ENCODE data around the gene INTS6. TPM values are rescaled to one million over a fixed set of nuclear protein-coding genes. Genes with fewer than 3 reads are reported as not detected.

INTS6 gene
- total and polyA plus RNA-seq, 4 donors: 9.5 to 57.7 (median 21.1) TPM

GRCh38 chr13:51329606-51330005 lies 123.2 kb downstream of the INTS6 start:
- peaks cover 0 to 2% (median 0%) of the 10 kb centered on the region in 5 donors for H3K4me1 ChIP-seq (ENCODE audit: control insufficient read depth in 5 of 5, insufficient read depth in 5 of 5, low read length in 5 of 5)
- H3K9ac ChIP-seq (ENCODE audit: insufficient read depth in 1 of 2, low read length in 2 of 2): no peak overlapping the region
- H3K9me3 ChIP-seq (ENCODE audit: control insufficient read depth in 4 of 4, insufficient read depth in 3 of 4, low read length in 3 of 4): peaks cover 0 to 2% (median 0%) of the 10 kb centered on the region in 4 donors
- TF ChIP-seq, protein P1, sequence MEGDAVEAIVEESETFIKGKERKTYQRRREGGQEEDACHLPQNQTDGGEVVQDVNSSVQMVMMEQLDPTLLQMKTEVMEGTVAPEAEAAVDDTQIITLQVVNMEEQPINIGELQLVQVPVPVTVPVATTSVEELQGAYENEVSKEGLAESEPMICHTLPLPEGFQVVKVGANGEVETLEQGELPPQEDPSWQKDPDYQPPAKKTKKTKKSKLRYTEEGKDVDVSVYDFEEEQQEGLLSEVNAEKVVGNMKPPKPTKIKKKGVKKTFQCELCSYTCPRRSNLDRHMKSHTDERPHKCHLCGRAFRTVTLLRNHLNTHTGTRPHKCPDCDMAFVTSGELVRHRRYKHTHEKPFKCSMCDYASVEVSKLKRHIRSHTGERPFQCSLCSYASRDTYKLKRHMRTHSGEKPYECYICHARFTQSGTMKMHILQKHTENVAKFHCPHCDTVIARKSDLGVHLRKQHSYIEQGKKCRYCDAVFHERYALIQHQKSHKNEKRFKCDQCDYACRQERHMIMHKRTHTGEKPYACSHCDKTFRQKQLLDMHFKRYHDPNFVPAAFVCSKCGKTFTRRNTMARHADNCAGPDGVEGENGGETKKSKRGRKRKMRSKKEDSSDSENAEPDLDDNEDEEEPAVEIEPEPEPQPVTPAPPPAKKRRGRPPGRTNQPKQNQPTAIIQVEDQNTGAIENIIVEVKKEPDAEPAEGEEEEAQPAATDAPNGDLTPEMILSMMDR (IDR thresholded peaks at IDR 0.05; ENCODE audit: control extremely low read depth, extremely low read depth): no peak
- DNase-seq: no peak
- 93 to 95% methylated on average over 3 of the region's 3 CpGs for whole genome bisulfite sequencing, 2 donors
- ATAC-seq (ENCODE audit: insufficient read depth, low FRiP score): no peak
- H3K36me3 ChIP-seq (ENCODE audit: control insufficient read depth in 4 of 4, insufficient read depth in 4 of 4, low read length in 4 of 4): no peaks in the 10 kb centered on the region
- H3K27me3 ChIP-seq (ENCODE audit: control insufficient read depth in 3 of 3, insufficient read depth in 3 of 3, low read length in 2 of 3): no peaks in the 10 kb centered on the region
- no peak overlapping the region for H3K27ac ChIP-seq (ENCODE audit: low read depth in 1 of 2, low read length in 1 of 2)
- H3K4me3 ChIP-seq: no peak overlapping the region

DNA sequence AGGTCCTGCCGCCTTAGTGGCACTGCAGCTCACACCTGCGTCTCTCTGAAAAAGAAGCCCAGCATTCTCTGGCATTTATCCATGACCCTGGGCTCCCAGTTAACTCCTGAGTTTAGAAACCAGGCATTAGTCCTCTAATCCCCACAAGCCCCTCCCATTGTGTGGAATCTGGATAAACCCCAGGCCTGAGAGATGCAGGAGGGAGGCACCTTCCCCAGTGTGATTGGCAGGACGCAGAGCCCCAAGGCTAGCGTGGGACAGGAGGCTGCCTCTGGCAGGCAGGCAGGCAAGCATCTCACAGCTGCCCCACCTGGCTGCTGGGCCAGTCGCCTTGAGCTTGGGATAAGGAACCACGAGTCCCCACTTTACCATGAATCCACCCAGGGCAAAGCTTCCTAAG lies 124.3 kb downstream of the INTS6 start:
- DNase-seq (no peak), ATAC-seq (ENCODE audit: insufficient read depth, low FRiP score) (no peak)
- no peaks in the 10 kb centered on the region for H3K27me3 ChIP-seq (ENCODE audit: control insufficient read depth in 3 of 3, insufficient read depth in 3 of 3, low read length in 2 of 3)
- no peak overlapping the region for H3K27ac ChIP-seq (ENCODE audit: low read depth in 1 of 2, low read length in 1 of 2)
- H3K4me1 ChIP-seq (ENCODE audit: control insufficient read depth in 5 of 5, insufficient read depth in 5 of 5, low read length in 5 of 5): peaks cover 0 to 2% (median 0%) of the 10 kb centered on the region in 5 donors
- no peak overlapping the region for H3K9ac ChIP-seq (ENCODE audit: insufficient read depth in 1 of 2, low read length in 2 of 2)
- 87 to 88% methylated on average over 6 of the region's 6 CpGs for WGBS, 2 donors
- no peaks in the 10 kb centered on the region for H3K36me3 ChIP-seq (ENCODE audit: control insufficient read depth in 4 of 4, insufficient read depth in 4 of 4, low read length in 4 of 4)
- peaks cover 0 to 2% (median 0%) of the 10 kb centered on the region in 4 donors for H3K9me3 ChIP-seq (ENCODE audit: control insufficient read depth in 4 of 4, insufficient read depth in 3 of 4, low read length in 3 of 4)
- no peak overlapping the region for H3K4me3 ChIP-seq
- TF ChIP-seq, protein P1 (IDR thresholded peaks at IDR 0.05; ENCODE audit: control extremely low read depth, extremely low read depth): no peak

GRCh38 chr13:51327961-51328360 lies 124.9 kb downstream of the INTS6 start:
- Histone ChIP-seq H3K9ac (ENCODE audit: insufficient read depth in 1 of 2, low read length in 2 of 2) (no peak overlapping the region), H3K27ac (ENCODE audit: low read depth in 1 of 2, low read length in 1 of 2) (no peak overlapping the region), H3K4me3 (no peak overlapping the region), H3K4me1 (ENCODE audit: control insufficient read depth in 5 of 5, insufficient read depth in 5 of 5, low read length in 5 of 5) (peaks cover 0 to 2% (median 0%) of the 10 kb centered on the region in 5 donors), H3K27me3 (ENCODE audit: control insufficient read depth in 3 of 3, insufficient read depth in 3 of 3, low read length in 2 of 3) (no peaks in the 10 kb centered on the region), H3K9me3 (ENCODE audit: control insufficient read depth in 4 of 4, insufficient read depth in 3 of 4, low read length in 3 of 4) (peaks cover 0 to 2% (median 0%) of the 10 kb centered on the region in 4 donors), H3K36me3 (ENCODE audit: control insufficient read depth in 4 of 4, insufficient read depth in 4 of 4, low read length in 4 of 4) (no peaks in the 10 kb centered on the region)
- DNase-seq (no peak), ATAC-seq (ENCODE audit: insufficient read depth, low FRiP score) (no peak)
- 94 to 96% methylated on average over 2 of the region's 2 CpGs for WGBS, 2 donors
- TF ChIP-seq, protein P1 (IDR thresholded peaks at IDR 0.05; ENCODE audit: control extremely low read depth, extremely low read depth): no peak

GRCh38 chr13:51326777-51327176 lies 126.1 kb downstream of the INTS6 start:
- 90 to 99% methylated on average over 2 of the region's 2 CpGs for WGBS, 2 donors
- Histone ChIP-seq H3K4me1 (ENCODE audit: control insufficient read depth in 5 of 5, insufficient read depth in 5 of 5, low read length in 5 of 5) (peaks cover 0 to 2% (median 0%) of the 10 kb centered on the region in 5 donors), H3K9me3 (ENCODE audit: control insufficient read depth in 4 of 4, insufficient read depth in 3 of 4, low read length in 3 of 4) (peaks cover 0 to 2% (median 0%) of the 10 kb centered on the region in 4 donors), H3K36me3 (ENCODE audit: control insufficient read depth in 4 of 4, insufficient read depth in 4 of 4, low read length in 4 of 4) (no peaks in the 10 kb centered on the region), H3K9ac (ENCODE audit: insufficient read depth in 1 of 2, low read length in 2 of 2) (no peak overlapping the region), H3K4me3 (no peak overlapping the region), H3K27ac (ENCODE audit: low read depth in 1 of 2, low read length in 1 of 2) (no peak overlapping the region), H3K27me3 (ENCODE audit: control insufficient read depth in 3 of 3, insufficient read depth in 3 of 3, low read length in 2 of 3) (no peaks in the 10 kb centered on the region)
- TF ChIP-seq, protein P1 (IDR thresholded peaks at IDR 0.05; ENCODE audit: control extremely low read depth, extremely low read depth): no peak
- DNase-seq: no peak
- ATAC-seq (ENCODE audit: insufficient read depth, low FRiP score): no peak

All from lung (tissue), 12 donors.